SK-N-MC (cell line): ENCODE results near the gene MTA1.

Experiments used
- EZH2 ChIP-seq: fragments of 200-600 bp; sonication (generic); IDR thresholded peaks from one replicate; pipeline ENCODE4 v1.6.1; 2017; ENCODE audit warnings: antibody characterized with exemption
- FOXP2 ChIP-seq: optimal IDR thresholded peaks from 2 replicates; pipeline ENCODE3; 2011; ENCODE audit warnings: mild to moderate bottlenecking, moderate library complexity; ENCODE audit not compliant: insufficient read depth; ENCODE audit errors: extremely low read length, control extremely low read depth
- POLR2AphosphoS5 ChIP-seq: IDR thresholded peaks from 2 replicates; pipeline ENCODE4 v1.6.1; 2012; ENCODE audit warnings: mild to moderate bottlenecking, low read depth, low read length, borderline replicate concordance

- TF ChIP-seq EZH2 (no peak), FOXP2 (no peak), POLR2AphosphoS5 (no peak)
These were observed 30.5 kb downstream of the MTA1 start for GRCh38 chr14:105450123-105450505.
